ENCODE measurements around the gene INPP5A.

INPP5A gene

GRCh38 chr10:132711613-132712121 lies 174.1 kb downstream of the INPP5A start:
- no peak for FAIRE-seq

GRCh38 chr10:132712291-132712690 lies 174.7 kb downstream of the INPP5A start:
- FAIRE-seq = no peak

- FAIRE-seq = no peak
Observed at GRCh38 chr10:132712743-132713142, 175.2 kb downstream of the INPP5A start.

GRCh38 chr10:132713421-132714095 lies 176.0 kb downstream of the INPP5A start:
- no peak for FAIRE-seq

GRCh38 chr10:132714096-132714985 lies 176.8 kb downstream of the INPP5A start:
- no peak for FAIRE-seq

- FAIRE-seq = no peak
Observed at GRCh38 chr10:132714986-132715775, 177.6 kb downstream of the INPP5A start.

GRCh38 chr10:132715776-132716680 lies 178.4 kb downstream of the INPP5A start:
- FAIRE-seq = no peak

- no peak for FAIRE-seq
Observed at GRCh38 chr10:132716691-132717490, 179.3 kb downstream of the INPP5A start.

GRCh38 chr10:132721725-132722124 lies 184.1 kb downstream of the INPP5A start:
- no peak for FAIRE-seq

- FAIRE-seq = no peak
Observed at GRCh38 chr10:132722394-132723329, 185.1 kb downstream of the INPP5A start.

GRCh38 chr10:132723330-132723970 lies 185.9 kb downstream of the INPP5A start:
- no peak for FAIRE-seq

GRCh38 chr10:132724446-132724845 lies 186.9 kb downstream of the INPP5A start:
- no peak for FAIRE-seq

- FAIRE-seq = no peak
Observed at GRCh38 chr10:132725202-132725601, 187.6 kb downstream of the INPP5A start.

- FAIRE-seq = no peak
Observed at GRCh38 chr10:132726194-132726593, 188.6 kb downstream of the INPP5A start.

GRCh38 chr10:132726951-132727350 lies 189.4 kb downstream of the INPP5A start:
- FAIRE-seq = no peak

- no peak for FAIRE-seq
Observed at GRCh38 chr10:132727411-132727810, 189.8 kb downstream of the INPP5A start.

- no peak for FAIRE-seq
Observed at GRCh38 chr10:132728321-132728720, 190.7 kb downstream of the INPP5A start.

- FAIRE-seq = no peak
Observed at GRCh38 chr10:132728741-132729140, 191.2 kb downstream of the INPP5A start.

GRCh38 chr10:132729810-132730572 lies 192.4 kb downstream of the INPP5A start:
- no peak for FAIRE-seq

Data from islet of Langerhans (tissue), 1 donor.